Rectal smooth muscle tissue (tissue), 1 donor: Measurements from ENCODE around the gene ZNF497.

Experiments used
- H3K27ac ChIP-seq: one replicate; pipeline ENCODE4 v1.7.0; 2013; ENCODE audit warnings: low read depth, low read length, inconsistent platforms
- H3K27me3 ChIP-seq: one replicate; pipeline ENCODE4 v1.7.0; 2013; ENCODE audit warnings: low read length; ENCODE audit not compliant: control insufficient read depth, insufficient read depth
- H3K36me3 ChIP-seq: one replicate; pipeline ENCODE4 v1.7.0; 2013; ENCODE audit warnings: low read length; ENCODE audit not compliant: control insufficient read depth, insufficient read depth
- H3K4me1 ChIP-seq: one replicate; pipeline ENCODE4 v1.7.0; 2013; ENCODE audit warnings: low read length; ENCODE audit not compliant: control insufficient read depth, insufficient read depth
- H3K4me3 ChIP-seq: one replicate; pipeline ENCODE4 v1.7.0; 2013; ENCODE audit warnings: low read length
- H3K9ac ChIP-seq: one replicate; pipeline ENCODE4 v1.7.0; 2013; ENCODE audit warnings: low read length

The ZNF497 gene

GRCh38 chr19:58345558-58345957, 17.0 kb downstream of the ZNF497 start:
- H3K27ac ChIP-seq = no peak overlapping the region
- no peak overlapping the region for H3K9ac ChIP-seq
- no peaks in the 10 kb centered on the region for H3K4me1 ChIP-seq

GRCh38 chr19:58338825-58339558, 23.6 kb downstream of the ZNF497 start:
- Histone ChIP-seq H3K36me3 (peaks cover 22% of the 10 kb centered on the region), H3K27ac (no peak overlapping the region), H3K4me3 (no peak overlapping the region), H3K9ac (no peak overlapping the region), H3K4me1 (no peaks in the 10 kb centered on the region), H3K27me3 (no peaks in the 10 kb centered on the region)

More at GRCh38 chr19:58345558-58345957, 17.0 kb downstream of the ZNF497 start:
- Histone ChIP-seq H3K27me3 (no peaks in the 10 kb centered on the region), H3K36me3 (no peaks in the 10 kb centered on the region), H3K4me3 (no peak overlapping the region)

DNA sequence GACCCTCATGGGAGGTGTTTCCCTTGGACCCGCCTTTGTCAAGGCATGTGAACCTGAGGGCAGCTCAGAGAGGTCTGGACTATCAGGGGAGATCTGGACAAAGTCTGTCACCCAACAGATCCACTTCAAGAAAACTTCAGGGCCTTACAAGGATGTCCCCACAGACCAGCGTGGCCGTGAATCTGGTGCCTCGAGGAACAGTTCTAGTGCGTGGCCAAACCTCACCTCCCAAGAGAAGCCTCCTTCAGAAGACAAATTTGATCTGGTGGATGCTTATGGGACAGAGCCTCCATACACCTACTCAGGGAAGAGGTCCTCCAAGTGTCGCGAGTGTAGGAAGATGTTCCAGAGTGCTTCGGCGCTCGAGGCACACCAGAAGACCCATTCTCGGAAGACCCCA, 24.2 kb downstream of the ZNF497 start:
- Histone ChIP-seq H3K36me3 (peaks cover 22% of the 10 kb centered on the region), H3K9ac (no peak overlapping the region), H3K4me3 (no peak overlapping the region), H3K4me1 (no peaks in the 10 kb centered on the region), H3K27ac (no peak overlapping the region), H3K27me3 (no peaks in the 10 kb centered on the region)

DNA sequence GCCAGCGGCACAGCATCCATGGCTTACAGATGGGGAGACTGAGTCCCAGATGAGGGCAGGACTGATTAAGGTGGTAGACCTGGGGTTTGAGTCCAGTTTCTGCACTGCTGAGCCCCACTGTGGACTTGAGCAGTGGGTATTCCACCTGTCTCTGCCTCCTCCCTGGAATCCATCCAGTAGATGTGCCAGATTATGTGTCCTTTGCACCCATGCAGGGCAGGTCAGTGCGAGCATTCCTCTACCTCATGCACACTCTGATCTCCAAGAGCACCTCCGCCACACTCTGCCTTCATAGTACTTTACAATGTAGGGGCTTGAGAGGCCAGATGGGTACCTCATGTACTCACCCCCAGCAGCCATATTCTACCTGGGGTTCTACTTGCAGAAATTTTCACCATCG, 25.7 kb downstream of the ZNF497 start:
- no peaks in the 10 kb centered on the region for H3K4me1 ChIP-seq
- H3K36me3 ChIP-seq = peaks cover 22% of the 10 kb centered on the region
- no peak overlapping the region for H3K27ac ChIP-seq
- H3K9ac ChIP-seq = no peak overlapping the region
- H3K27me3 ChIP-seq = no peaks in the 10 kb centered on the region
- H3K4me3 ChIP-seq = no peak overlapping the region

GRCh38 chr19:58336216-58336615, 26.3 kb downstream of the ZNF497 start:
- H3K4me1 ChIP-seq = no peaks in the 10 kb centered on the region
- peaks cover 22% of the 10 kb centered on the region for H3K36me3 ChIP-seq
- H3K27ac ChIP-seq = no peak overlapping the region
- H3K4me3 ChIP-seq = no peak overlapping the region
- H3K9ac ChIP-seq = no peak overlapping the region
- no peaks in the 10 kb centered on the region for H3K27me3 ChIP-seq

GRCh38 chr19:58335630-58336029, 26.9 kb downstream of the ZNF497 start:
- Histone ChIP-seq H3K4me1 (no peaks in the 10 kb centered on the region), H3K9ac (no peak overlapping the region), H3K27ac (no peak overlapping the region), H3K27me3 (no peaks in the 10 kb centered on the region), H3K4me3 (no peak overlapping the region), H3K36me3 (peaks cover 22% of the 10 kb centered on the region)

DNA sequence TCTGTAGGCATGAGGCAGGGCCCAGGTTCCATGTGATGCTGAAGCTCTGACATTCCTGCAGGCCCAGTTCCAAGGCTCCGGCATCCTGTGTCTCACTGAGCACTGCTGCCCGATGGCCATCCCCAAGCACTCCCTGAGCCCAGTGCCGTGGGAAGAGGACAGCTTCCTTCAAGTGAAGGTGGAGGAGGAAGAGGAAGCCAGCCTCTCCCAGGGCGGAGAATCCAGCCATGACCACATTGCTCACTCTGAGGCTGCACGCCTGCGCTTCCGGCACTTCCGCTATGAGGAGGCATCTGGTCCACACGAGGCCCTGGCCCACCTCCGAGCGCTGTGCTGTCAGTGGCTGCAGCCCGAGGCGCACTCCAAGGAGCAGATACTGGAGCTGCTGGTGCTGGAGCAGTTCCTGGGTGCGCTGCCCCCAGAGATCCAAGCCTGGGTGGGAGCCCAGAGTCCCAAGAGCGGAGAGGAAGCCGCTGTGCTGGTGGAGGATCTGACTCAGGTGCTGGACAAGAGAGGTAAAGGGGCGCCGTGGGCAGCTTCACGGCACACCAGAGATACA, 27.8 kb downstream of the ZNF497 start:
- Histone ChIP-seq H3K4me3 (no peak overlapping the region), H3K4me1 (no peaks in the 10 kb centered on the region), H3K9ac (no peak overlapping the region), H3K27ac (no peak overlapping the region), H3K36me3 (peaks cover 20% of the 10 kb centered on the region), H3K27me3 (no peaks in the 10 kb centered on the region)

- H3K4me3 ChIP-seq = no peak overlapping the region
- H3K4me1 ChIP-seq = no peaks in the 10 kb centered on the region
- no peak overlapping the region for H3K27ac ChIP-seq
Observed at GRCh38 chr19:58332697-58333096, 29.9 kb downstream of the ZNF497 start.

DNA sequence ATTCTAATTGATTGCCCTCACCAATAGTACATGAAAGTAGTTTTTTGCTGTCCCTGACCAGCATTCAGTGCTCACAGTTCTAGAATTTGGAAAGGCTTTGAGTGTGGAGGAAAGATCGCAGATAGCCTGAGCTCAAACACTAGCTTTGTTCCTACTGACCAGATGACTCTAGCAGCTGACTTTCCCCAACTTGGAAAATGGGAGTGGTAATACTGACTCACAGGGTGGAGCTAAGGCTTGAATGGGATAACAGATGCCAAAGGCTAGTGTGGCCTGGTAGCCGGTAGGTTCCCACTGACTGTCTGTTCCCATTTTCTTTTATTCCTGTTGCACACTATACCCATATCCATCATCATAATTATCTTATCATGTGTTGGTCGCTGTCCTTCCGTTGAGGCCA, 32.1 kb downstream of the ZNF497 start:
- no peak overlapping the region for H3K4me3 ChIP-seq
- peak overlapping the region; percentile 27 for H3K27ac ChIP-seq
- no peak overlapping the region for H3K9ac ChIP-seq

More at GRCh38 chr19:58332697-58333096, 29.9 kb downstream of the ZNF497 start:
- H3K36me3 ChIP-seq = peaks cover 7% of the 10 kb centered on the region
- no peak overlapping the region for H3K9ac ChIP-seq
- no peaks in the 10 kb centered on the region for H3K27me3 ChIP-seq

GRCh38 chr19:58328999-58329398, 33.6 kb downstream of the ZNF497 start:
- no peaks in the 10 kb centered on the region for H3K27me3 ChIP-seq
- H3K36me3 ChIP-seq = no peaks in the 10 kb centered on the region
- H3K4me1 ChIP-seq = peaks cover 4% of the 10 kb centered on the region
- H3K9ac ChIP-seq = no peak overlapping the region
- no peak overlapping the region for H3K4me3 ChIP-seq
- H3K27ac ChIP-seq = no peak overlapping the region

More for the DNA sequence above, 32.1 kb downstream of the ZNF497 start:
- Histone ChIP-seq H3K4me1 (peaks cover 4% of the 10 kb centered on the region), H3K27me3 (no peaks in the 10 kb centered on the region), H3K36me3 (peaks cover 4% of the 10 kb centered on the region)

DNA sequence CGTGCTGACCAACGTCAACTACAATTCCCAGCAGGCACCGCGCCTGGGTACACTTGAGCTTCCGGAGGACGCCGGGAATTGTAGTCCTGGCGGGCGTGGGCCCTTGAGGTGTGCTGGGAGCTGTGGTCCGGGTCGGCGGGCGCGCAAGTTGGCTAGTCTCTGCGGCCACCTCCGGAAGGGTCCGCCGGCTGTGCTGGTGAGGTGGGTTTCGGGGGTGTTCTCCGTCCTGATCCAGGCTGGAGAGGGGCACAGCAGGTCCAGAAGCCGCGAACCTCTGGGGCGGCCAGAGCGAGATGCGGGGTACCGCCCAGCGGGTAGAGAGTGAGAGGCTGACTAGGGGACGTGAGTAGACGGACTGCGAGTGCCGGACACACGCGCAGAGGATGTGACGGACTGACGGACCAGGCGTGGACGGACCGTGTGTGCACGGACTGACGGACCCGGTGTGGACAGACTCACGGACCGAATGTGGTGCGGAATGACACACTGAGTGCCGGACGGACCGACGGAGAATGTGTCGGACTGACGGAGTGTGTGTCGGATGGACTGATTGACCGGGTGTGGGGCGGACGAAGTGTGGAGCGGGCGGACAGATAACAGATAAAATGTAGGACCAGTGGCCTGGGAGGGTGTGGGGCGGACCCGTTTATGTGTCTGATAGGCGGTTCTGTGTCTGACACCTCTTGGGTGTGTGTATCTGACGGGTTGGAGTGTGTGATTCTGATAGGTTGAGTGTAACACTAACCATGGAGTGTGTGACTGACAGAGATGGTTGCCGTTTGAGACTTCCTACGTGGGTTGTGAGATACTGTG, 35.4 kb downstream of the ZNF497 start, which contains the start of gene ZSCAN22:
Gene ZSCAN22, plus strand, starts transcription at position 81 of the 813 bp plus-strand sequence. CDS start 7,809 bp downstream, outside the sequence.
- H3K27ac ChIP-seq = peak within 1 kb of the TSS; percentile 95
- H3K4me1 ChIP-seq = peaks cover 4% of the 10 kb centered on the region
- peak within 1 kb of the TSS; percentile 94 for H3K4me3 ChIP-seq
- H3K36me3 ChIP-seq = no peaks in the 10 kb centered on the region
- no peaks in the 10 kb centered on the region for H3K27me3 ChIP-seq
- peak within 1 kb of the TSS; percentile 63 for H3K9ac ChIP-seq

GRCh38 chr19:58326501-58326913, 36.0 kb downstream of the ZNF497 start:
- Histone ChIP-seq H3K36me3 (no peaks in the 10 kb centered on the region), H3K4me1 (peaks cover 4% of the 10 kb centered on the region), H3K27ac (peak overlapping the region; percentile 95), H3K9ac (peak overlapping the region; percentile 63), H3K27me3 (no peaks in the 10 kb centered on the region), H3K4me3 (peak overlapping the region; percentile 94)
